Tibial artery (tissue), 4 donors: ENCODE data around the gene ZAP70.

ENCODE experiments used
- DNase-seq, 2 donors: peaks; one replicate each; pipeline ENCODE4 v3.0.0-alpha.2; 2019
- H3K27ac ChIP-seq, 2 donors: fragments of 200-600 bp; sonication (generic) in 1 of 2; 1 replicate in 1 of 2; 2 replicates in 1 of 2; pipeline ENCODE4 v1.5.1; 2018 to 2019; ENCODE audit warnings: mild to moderate bottlenecking in 1 of 2
- H3K27me3 ChIP-seq, 2 donors: fragments of 200-600 bp; sonication (generic) in 1 of 2; one replicate each; pipeline versions ENCODE4 v1.5.1 to v1.6.0; 2016 to 2019
- H3K36me3 ChIP-seq, 3 donors: fragments of 200-600 bp; sonication (generic) in 2 of 3; one replicate each; pipeline ENCODE4 v1.5.1; 2016 to 2019; ENCODE audit warnings: mild to moderate bottlenecking in 2 of 3
- H3K4me1 ChIP-seq, 4 donors: fragments of 200-600 bp; sonication (generic) in 2 of 4; 1 replicate in 3 of 4; 2 replicates in 1 of 4; pipeline ENCODE4 v1.5.1; 2016 to 2019
- H3K4me3 ChIP-seq, 2 donors: fragments of 200-600 bp; sonication (generic) in 1 of 2; 1 replicate in 1 of 2; 2 replicates in 1 of 2; pipeline ENCODE4 v1.5.1; 2018 to 2019; ENCODE audit warnings: mild to moderate bottlenecking in 2 of 2
- H3K9me3 ChIP-seq, 3 donors: fragments of 200-600 bp; sonication (generic) in 1 of 3; one replicate each; pipeline ENCODE4 v1.5.1; 2016 to 2019
- CTCF ChIP-seq, 2 experiments: fragments of 200-600 bp in 1 of 2; fragments of 450-650 bp in 1 of 2; IDR thresholded peaks; one replicate each; pipeline ENCODE4 v1.5.1; 2017 to 2019; ENCODE audit warnings: antibody characterized with exemption in 2 of 2, mild to moderate bottlenecking in 1 of 2, moderate library complexity in 1 of 2
- intact Hi-C: fragments of 100-400 bp; cut with DNase I; formaldehyde crosslinking; loops from one replicate; pipeline ENCODE4 v1.15.0; 2023; ENCODE audit warnings: low total_unique reads

Gene ZAP70

GRCh38 chr2:97760480-97761049 is 47.2 kb downstream of the ZAP70 start:
- DNase-seq = no peak
- Histone ChIP-seq H3K36me3 (peaks cover 77 to 100% (median 93%) of the 10 kb centered on the region in 3 donors), H3K9me3 (no peaks in the 10 kb centered on the region), H3K4me1 (peaks cover 0 to 5% (median 0%) of the 10 kb centered on the region in 4 donors), H3K27ac (no peak overlapping the region), H3K4me3 (no peak overlapping the region), H3K27me3 (no peaks in the 10 kb centered on the region)
- TF ChIP-seq CTCF (IDR thresholded peaks at IDR 0.05) = no peak
- intact Hi-C loops = no loop called here

- peaks cover 0 to 5% (median 0%) of the 10 kb centered on the region in 4 donors for H3K4me1 ChIP-seq
- no peak overlapping the region for H3K27ac ChIP-seq
- H3K4me3 ChIP-seq = no peak overlapping the region
- H3K27me3 ChIP-seq = no peaks in the 10 kb centered on the region
- peaks cover 77 to 100% (median 93%) of the 10 kb centered on the region in 3 donors for H3K36me3 ChIP-seq
- intact Hi-C loops = no loop called here
- TF ChIP-seq CTCF (IDR thresholded peaks at IDR 0.05) = no peak
- no peaks in the 10 kb centered on the region for H3K9me3 ChIP-seq
- no peak for DNase-seq
Measured at GRCh38 chr2:97761192-97761591, 47.8 kb downstream of the ZAP70 start.

GRCh38 chr2:97763176-97763845 is 49.9 kb downstream of the ZAP70 start:
- no peaks in the 10 kb centered on the region for H3K27me3 ChIP-seq
- intact Hi-C loops = no loop called here
- H3K9me3 ChIP-seq = no peaks in the 10 kb centered on the region
- no peak overlapping the region for H3K27ac ChIP-seq
- peaks cover 0 to 4% (median 0%) of the 10 kb centered on the region in 4 donors for H3K4me1 ChIP-seq
- H3K36me3 ChIP-seq = peaks cover 65 to 92% (median 79%) of the 10 kb centered on the region in 3 donors
- TF ChIP-seq CTCF (IDR thresholded peaks at IDR 0.05) = no peak
- H3K4me3 ChIP-seq = no peak overlapping the region
- DNase-seq = no peak

- no peaks in the 10 kb centered on the region for H3K4me1 ChIP-seq
- TF ChIP-seq CTCF (IDR thresholded peaks at IDR 0.05) = no peak
- no peak overlapping the region for H3K4me3 ChIP-seq
- DNase-seq = no peak
- H3K36me3 ChIP-seq = peaks cover 51 to 83% (median 65%) of the 10 kb centered on the region in 3 donors
- intact Hi-C loops = no loop called here
- no peaks in the 10 kb centered on the region for H3K27me3 ChIP-seq
- H3K27ac ChIP-seq = no peak overlapping the region
- no peaks in the 10 kb centered on the region for H3K9me3 ChIP-seq
Measured at GRCh38 chr2:97764559-97765263, 51.3 kb downstream of the ZAP70 start.

- Histone ChIP-seq H3K9me3 (no peaks in the 10 kb centered on the region), H3K36me3 (peaks cover 38 to 81% (median 59%) of the 10 kb centered on the region in 3 donors), H3K4me1 (no peaks in the 10 kb centered on the region), H3K4me3 (no peak overlapping the region), H3K27me3 (no peaks in the 10 kb centered on the region), H3K27ac (no peak overlapping the region)
- DNase-seq = no peak
- TF ChIP-seq CTCF (IDR thresholded peaks at IDR 0.05) = no peak
- intact Hi-C loops = no loop called here
Measured at GRCh38 chr2:97765933-97766332, 52.6 kb downstream of the ZAP70 start.
